ENCODE measurements around the gene ARAP2.

Gene ARAP2

GRCh38 chr4:36264207-36264826, 20.0 kb upstream of the ARAP2 start:
- no peak overlapping the region for H3K4me3 ChIP-seq (replicated peaks; ENCODE audit: low read depth, low read length)
- DNase-seq (ENCODE audit: extremely low read depth, low read depth) = no peak
- TF ChIP-seq CTCF (IDR thresholded peaks at IDR 0.05; ENCODE audit: low read depth, low read length, missing control alignments) = no peak

GRCh38 chr4:36260731-36261130, 16.4 kb upstream of the ARAP2 start:
- H3K4me3 ChIP-seq (replicated peaks; ENCODE audit: low read depth, low read length) = no peak overlapping the region
- DNase-seq (ENCODE audit: extremely low read depth, low read depth) = no peak
- no peak for TF ChIP-seq CTCF (IDR thresholded peaks at IDR 0.05; ENCODE audit: low read depth, low read length, missing control alignments)

- no peak for DNase-seq (ENCODE audit: extremely low read depth, low read depth)
- no peak for TF ChIP-seq CTCF (IDR thresholded peaks at IDR 0.05; ENCODE audit: low read depth, low read length, missing control alignments)
- H3K4me3 ChIP-seq (replicated peaks; ENCODE audit: low read depth, low read length) = no peak overlapping the region
Observed at GRCh38 chr4:36256398-36256891, 12.1 kb upstream of the ARAP2 start.

DNA sequence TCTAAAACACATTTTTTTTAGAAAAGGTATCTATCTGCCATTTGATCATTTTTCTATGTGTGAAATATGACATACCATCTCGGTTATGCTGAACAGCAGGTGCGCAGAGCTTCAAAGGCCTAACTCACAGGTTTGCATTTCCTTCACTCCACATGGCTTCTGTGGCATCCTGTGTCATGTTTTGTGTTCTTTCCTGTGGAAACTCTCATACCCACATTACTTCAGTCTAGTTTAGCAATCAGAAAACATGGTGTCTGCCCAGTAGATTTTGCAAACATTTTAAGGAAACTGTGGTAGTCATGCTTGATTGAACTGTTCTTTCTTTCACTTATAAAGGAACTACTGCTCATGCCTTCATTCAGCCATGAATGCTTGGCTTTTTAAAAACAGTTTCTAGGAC, 11.3 kb upstream of the ARAP2 start:
- no peak overlapping the region for H3K4me3 ChIP-seq (replicated peaks; ENCODE audit: low read depth, low read length)
- DNase-seq (ENCODE audit: extremely low read depth, low read depth) = no peak
- TF ChIP-seq CTCF (IDR thresholded peaks at IDR 0.05; ENCODE audit: low read depth, low read length, missing control alignments) = no peak

DNA sequence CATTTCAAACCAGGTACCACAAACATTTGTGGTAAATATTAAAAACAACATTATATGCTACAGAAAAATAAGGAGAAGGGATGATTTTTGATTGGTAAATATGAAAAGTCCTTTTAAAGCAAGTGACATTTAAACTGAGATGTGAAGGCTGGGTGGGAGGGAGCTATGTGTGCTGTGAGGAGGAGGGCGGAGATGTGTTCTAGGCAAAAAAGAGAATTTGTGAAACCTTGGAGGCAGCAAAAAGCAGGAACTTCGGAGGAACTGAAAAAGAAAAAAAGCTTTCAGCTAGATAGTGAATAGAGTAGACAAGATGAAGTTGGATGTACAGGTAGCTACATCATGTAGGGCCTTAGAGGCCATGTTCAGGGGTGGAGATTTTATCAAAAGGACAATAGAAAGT, 10.1 kb upstream of the ARAP2 start:
- H3K4me3 ChIP-seq (replicated peaks; ENCODE audit: low read depth, low read length) = no peak overlapping the region
- no peak for TF ChIP-seq CTCF (IDR thresholded peaks at IDR 0.05; ENCODE audit: low read depth, low read length, missing control alignments)
- DNase-seq (ENCODE audit: extremely low read depth, low read depth) = no peak

- no peak overlapping the region for H3K4me3 ChIP-seq (replicated peaks; ENCODE audit: low read depth, low read length)
- no peak for DNase-seq (ENCODE audit: extremely low read depth, low read depth)
- TF ChIP-seq CTCF (IDR thresholded peaks at IDR 0.05; ENCODE audit: low read depth, low read length, missing control alignments) = no peak
Observed at GRCh38 chr4:36251983-36252382, 7.7 kb upstream of the ARAP2 start.

DNA sequence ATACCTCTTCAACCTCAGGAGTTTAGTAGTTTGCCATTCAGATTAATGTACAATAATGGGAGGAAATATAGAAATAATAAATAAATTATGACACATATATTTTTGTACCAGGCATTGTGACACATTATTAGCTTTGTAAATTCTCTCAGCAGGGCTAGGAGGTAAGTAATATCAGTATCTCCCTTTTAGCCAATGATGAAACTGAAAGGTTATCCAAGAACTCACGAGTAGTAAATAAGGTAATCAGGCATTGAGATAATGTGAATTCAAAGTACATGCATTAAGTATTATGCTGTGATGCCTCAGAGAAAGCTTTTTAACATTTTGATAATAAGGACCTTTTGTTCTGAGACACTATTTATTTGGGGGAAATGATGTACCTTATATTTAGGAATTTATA, 5.3 kb upstream of the ARAP2 start:
- no peak for DNase-seq (ENCODE audit: extremely low read depth, low read depth)
- TF ChIP-seq CTCF (IDR thresholded peaks at IDR 0.05; ENCODE audit: low read depth, low read length, missing control alignments) = no peak
- no peak overlapping the region for H3K4me3 ChIP-seq (replicated peaks; ENCODE audit: low read depth, low read length)

Measured in HFF-Myc (cell line).